Peyer's patch (tissue), 4 donors: ENCODE measurements around the gene TIAL1.

ENCODE experiments used
- CTCF ChIP-seq, 6 experiments: fragments of 450-650 bp in 4 of 6; fragments of 200-600 bp in 2 of 6; sonication (generic) in 1 of 6; IDR thresholded peaks; one replicate each; pipeline ENCODE4 v1.5.1; 2017 to 2019; ENCODE audit warnings: antibody characterized with exemption in 6 of 6, mild to moderate bottlenecking in 3 of 6, moderate library complexity in 1 of 6
- POLR2A ChIP-seq, 2 donors: fragments of 450-650 bp; IDR thresholded peaks; one replicate each; pipeline ENCODE4 v1.5.1; 2017; ENCODE audit warnings: antibody characterized with exemption in 2 of 2, mild to moderate bottlenecking in 2 of 2, moderate library complexity in 2 of 2

- TF ChIP-seq POLR2A (IDR thresholded peaks at IDR 0.05), result no peak
- no peak for TF ChIP-seq CTCF (IDR thresholded peaks at IDR 0.05)
Measured at GRCh38 chr10:119619215-119619614, 22.5 kb upstream of the TIAL1 start.
